GM18519 (cell line): ENCODE data around the gene TMUB2.

Experiments used
- ATAC-seq: cut with Tn5 transposase; IDR thresholded peaks from one replicate; pipeline ENCODE4 v1.9.1; 2021; ENCODE audit warnings: mild to moderate bottlenecking, moderate library complexity; ENCODE audit not compliant: unreplicated experiment, low FRiP score

The TMUB2 gene

DNA sequence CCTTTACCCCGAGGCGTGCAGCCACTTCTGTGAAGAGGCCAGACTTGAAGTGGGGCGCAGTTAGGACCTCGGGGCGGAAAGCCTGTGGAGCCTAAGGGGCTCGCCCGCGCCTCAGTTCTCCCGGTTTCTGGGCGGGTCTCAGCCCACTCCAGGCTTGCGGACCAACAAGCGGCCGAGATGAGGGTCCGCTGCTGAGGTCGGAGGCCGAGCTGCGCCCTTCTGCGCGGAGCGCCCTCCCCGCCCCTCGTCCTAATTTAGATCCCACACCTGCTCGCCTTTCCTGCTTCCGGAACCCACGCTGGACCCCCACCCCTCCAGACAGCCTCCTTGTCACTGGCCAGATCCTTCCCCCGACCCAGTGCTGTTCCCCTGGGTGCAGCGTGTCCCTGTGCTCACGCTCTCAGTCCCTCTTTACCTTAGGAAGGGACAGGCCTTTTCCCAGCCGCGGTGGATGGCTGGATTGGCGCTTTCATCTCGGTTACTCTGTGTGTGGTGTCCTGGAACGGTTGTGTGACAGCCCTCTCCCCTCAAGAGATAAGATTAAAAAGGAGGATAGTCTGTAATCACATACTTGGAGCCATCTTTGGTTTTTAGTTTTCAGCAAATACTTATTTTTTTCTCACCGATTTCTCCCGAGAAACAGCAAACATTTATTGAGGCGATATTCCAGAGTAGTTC, 13.8 kb downstream of the TMUB2 start:
- no peak for ATAC-seq

DNA sequence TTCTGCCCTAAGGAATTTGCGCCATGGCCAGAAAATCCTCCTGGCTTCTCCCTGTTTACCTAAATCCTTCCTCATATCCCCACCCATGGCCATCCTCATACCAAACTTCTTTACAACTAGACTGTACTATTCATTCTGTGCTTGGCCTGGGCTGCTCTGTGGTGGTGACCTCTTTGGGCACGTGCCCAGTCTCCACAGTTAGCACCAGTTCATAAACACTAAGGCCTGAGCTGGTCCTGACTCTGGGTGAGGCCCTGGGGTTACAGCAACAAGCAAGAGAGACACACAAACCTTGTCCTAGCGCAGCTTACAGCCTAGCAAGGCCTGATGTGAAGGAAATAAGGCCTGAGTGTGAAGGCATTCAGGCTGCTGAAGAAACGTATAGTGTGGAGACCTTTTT, 16.0 kb downstream of the TMUB2 start:
- ATAC-seq: no peak

- no peak for ATAC-seq
Measured at GRCh38 chr17:44203731-44204440, 17.1 kb downstream of the TMUB2 start.

DNA sequence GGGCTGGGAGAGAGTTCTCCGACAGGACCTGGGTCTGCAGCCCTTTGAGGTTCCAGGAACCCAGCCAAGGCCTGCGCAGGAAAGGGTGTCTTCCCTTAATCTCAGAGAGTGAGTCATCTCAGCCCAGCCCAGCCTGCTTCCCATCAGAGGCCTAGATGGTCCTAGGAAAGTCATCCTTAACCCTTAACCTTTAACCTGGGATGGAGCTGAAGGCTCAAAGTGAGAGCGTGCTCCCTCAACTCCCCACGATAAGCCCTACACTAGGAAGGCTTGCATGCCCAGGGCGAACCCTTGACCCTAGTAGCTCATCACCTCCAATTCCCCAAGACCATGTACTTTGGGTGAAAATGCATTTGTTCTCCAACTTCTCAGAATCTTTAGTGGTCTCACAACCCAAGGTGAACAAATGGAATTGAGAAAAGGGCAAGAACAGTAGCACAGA, 17.7 kb downstream of the TMUB2 start:
- no peak for ATAC-seq

GRCh38 chr17:44205962-44206824, 19.4 kb downstream of the TMUB2 start:
- ATAC-seq: no peak

DNA sequence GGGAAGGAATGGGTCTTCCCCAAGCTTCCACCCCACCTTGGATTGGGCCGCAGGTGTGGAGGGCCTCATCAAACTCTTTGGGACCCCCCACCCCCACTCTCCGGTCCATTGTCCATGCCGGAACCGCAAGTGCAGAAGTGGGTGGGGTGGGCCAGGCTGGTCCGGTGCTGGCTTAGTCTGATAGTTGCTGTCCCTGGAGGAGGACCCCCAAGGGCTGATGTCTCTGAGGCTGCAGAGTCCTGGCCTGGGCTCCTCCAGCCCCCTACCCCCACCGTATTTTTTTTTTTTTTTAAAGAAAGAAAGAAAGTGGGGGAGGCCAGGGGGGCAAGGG, 20.0 kb downstream of the TMUB2 start:
- no peak for ATAC-seq

- ATAC-seq: no peak
Measured at GRCh38 chr17:44207319-44207718, 20.5 kb downstream of the TMUB2 start.

DNA sequence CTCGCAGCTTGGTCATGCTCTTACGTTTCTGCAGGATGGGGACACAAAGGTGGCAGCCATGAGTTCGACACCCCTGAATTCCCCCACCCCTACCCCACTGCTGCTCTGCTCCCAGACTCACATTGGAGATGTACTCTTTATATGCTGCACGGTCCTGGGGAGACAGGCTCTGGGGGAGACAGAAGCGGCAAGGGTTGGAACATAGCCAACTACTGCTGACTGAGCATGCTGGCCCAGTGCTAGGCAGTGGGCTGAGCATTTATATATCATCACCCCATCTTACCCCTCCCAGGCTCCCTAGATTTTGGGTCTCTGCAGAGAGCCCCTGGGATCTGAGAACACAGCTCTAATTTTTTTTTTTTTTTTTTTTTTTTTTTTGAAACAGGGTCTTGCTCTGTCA, 21.0 kb downstream of the TMUB2 start:
- ATAC-seq: no peak

GRCh38 chr17:44209786-44210341, 23.1 kb downstream of the TMUB2 start:
- no peak for ATAC-seq

DNA sequence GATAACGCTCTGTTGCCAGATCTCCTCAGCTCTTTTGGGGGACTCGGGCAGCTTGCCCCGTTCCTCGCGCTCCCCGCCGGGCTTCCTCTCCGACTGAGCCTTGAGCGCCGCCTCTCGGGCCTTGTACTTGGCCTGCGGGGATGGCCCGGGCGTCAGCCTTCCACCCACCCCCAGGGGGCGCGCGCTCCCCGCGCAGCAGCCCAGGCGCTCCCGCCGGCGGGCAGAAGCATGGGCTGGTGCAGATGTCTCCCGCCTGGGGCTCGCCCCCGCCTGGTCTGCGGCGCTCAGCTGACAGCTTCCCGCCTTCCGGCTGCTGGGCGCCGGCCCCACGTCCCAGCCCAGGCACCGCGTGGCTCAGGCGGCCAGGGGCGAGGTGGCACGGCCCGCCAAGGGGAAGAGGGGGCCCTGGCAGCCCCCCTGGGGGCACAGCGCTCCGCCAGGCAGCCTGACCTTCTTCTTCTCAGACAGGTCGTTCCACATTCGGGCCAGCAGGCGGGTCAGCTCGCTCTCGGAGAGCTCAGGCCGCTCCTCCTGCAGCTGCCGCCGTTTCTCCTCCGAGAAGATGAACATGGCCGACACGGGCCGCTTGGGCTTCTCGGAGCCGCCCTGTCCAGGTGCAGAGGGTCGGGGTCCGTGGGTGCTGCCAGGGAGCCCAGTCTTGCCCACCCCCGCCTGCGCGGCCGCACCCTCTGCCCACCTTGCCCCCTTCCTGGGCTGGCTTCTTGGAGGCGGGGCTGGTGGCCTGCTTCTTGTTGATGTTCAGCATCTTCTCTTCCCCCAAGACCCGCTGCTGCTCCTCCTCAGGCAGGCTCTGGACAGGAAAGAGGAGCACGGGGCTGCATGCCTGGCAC, 23.8 kb downstream of the TMUB2 start:
- no peak for ATAC-seq

DNA sequence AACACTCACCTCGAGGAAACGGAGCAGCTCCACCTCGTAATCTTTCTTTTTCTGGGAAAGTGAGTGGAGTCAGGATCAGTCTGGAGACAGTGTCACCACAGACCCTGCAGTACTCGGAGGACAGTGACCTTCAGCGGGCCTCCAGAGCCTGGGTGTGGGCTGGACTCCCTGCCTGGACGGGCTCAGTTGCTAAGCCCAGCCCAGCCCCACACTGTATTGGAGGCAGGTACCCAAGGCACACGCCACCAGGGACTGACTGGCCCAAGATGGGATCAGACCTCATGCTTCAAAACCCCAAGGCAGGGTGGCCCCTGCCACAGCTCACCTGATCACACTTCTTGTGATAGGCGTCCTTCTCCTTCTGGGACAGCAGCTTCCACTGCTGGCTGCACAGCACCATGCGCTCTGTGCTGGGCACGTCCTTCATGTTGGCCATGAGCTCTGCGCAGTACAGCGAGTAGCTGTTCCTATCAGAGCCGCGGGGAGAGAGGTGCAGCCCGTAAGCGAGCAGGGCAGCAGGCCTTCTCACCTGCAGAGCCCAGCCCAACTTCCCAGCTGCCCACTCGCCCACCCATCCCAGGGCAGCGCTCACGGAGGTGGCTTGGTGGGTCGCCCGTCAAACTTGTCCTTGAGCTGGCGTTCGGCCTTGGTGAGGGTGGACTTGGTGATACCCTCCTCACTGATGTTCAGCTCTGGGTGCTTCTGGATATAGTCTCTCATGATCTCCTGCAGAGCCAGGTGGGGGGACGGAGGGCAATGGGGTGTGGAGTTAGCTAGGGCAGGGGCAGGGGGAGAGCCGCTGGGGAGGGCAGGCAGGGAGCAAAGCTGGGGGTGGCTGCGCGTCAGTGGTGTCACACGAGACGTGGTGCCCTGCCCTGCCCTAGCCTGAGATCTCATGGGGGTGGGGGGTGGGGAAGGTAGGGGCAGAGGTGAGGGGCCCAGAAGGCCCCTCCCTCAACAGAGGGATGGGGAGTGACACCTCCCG, 24.8 kb downstream of the TMUB2 start:
- ATAC-seq: no peak

GRCh38 chr17:44212507-44213402, 26.0 kb downstream of the TMUB2 start:
- no peak for ATAC-seq

DNA sequence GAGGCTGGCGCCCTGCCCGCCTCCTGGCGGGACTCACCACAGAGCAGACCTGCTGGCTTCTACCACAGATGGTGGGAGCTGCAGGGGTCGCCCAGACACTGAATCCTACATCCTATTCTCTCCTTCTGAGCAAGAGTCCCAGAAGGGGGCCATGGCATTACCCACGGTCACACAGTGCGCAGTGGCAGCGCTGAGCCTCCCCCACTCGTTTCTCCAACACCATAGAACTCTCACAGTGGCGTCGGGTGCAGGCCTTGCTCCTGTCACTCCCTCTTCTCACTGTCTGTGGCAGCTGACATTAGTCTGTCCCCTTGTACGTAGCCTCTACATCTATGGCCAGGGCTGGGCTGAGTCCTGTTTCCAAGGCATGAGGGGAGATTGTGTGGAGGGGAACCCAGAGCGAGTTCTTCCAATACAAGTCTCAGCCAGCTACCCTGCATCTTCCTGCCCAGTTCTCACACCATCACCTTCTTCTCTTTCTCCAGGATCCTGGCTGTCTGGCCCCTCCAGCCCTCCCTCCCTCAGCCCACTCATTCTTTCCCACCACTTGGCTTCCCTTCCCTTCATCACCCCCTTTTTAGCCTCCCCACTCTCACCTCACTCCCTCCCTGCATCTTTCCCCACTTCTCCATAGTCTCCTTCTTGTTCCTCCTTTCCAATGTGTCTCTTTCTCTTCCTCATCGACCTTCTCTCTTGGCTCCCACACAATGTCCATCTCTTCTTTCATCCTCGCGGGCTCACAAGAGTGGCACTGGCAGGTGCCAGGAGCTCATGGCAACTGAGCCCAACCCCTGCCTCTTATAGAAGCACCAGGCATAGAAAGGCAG, 26.8 kb downstream of the TMUB2 start:
- no peak for ATAC-seq

- no peak for ATAC-seq
Measured at GRCh38 chr17:44214230-44214494, 27.4 kb downstream of the TMUB2 start.

DNA sequence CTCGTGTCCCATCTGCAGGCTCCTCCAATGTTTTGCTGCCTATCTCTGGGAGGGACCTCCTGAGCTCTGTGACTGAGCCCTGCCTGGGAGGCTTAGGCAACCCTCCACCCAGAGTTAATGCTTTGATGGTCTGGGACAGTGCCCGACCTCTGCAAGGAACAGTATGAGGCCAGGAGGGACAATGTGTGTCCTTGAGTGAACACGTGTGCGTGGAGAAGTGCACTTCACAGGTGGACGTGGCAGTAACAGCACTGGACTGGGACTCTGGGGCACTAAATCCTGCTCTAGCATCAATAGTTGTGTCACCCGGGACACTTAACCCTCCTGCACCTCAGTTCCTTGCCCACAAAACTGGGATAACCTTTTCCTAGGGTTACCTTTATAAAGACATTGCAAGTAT, 28.1 kb downstream of the TMUB2 start:
- ATAC-seq: no peak

GRCh38 chr17:44216173-44216572, 29.4 kb downstream of the TMUB2 start:
- no peak for ATAC-seq

DNA sequence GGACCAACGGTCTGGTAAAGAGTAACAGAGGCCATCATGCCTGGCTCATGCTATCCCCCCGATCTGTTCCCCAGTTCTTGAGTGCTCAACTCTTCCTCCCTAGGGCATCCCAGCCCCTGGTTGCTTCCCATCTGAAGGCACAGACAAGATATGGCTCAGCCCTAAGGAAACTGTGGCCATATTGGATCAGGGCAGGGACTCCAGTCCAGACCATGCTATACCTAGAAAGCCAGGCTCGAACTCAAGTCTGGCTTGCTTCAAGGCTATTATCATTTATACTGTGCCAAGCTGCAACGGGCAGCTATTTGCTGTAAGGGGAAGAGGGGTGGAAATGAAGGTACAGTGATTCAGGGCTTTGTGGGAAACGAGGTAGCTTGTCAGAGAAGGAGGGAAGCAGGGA, 29.9 kb downstream of the TMUB2 start:
- no peak for ATAC-seq
